Prostate gland (tissue), 2 donors: ENCODE data around the gene MS4A3.

ENCODE experiments used
- CTCF ChIP-seq, 4 experiments: fragments of 200-600 bp in 2 of 4; fragments of 450-650 bp in 2 of 4; sonication (generic) in 2 of 4; IDR thresholded peaks; 1 replicate in 3 of 4; 2 replicates in 1 of 4; pipeline ENCODE4 v1.5.1; 2016 to 2019; ENCODE audit warnings: antibody characterized with exemption in 4 of 4, mild to moderate bottlenecking in 2 of 4, moderate library complexity in 2 of 4
- POLR2A ChIP-seq: fragments of 450-650 bp; IDR thresholded peaks from one replicate; pipeline ENCODE4 v1.6.1; 2016; ENCODE audit warnings: antibody characterized with exemption, mild to moderate bottlenecking

- TF ChIP-seq CTCF (IDR thresholded peaks at IDR 0.05), result no peak
- no peak for TF ChIP-seq POLR2A
Observed at GRCh38 chr11:60095477-60096120, 39.1 kb downstream of the MS4A3 start.
